Activated T-cell treated with anti-CD3 and anti-CD28 coated beads, Interleukin-2, amount 50 U/mL, for 72 hours (primary cell): ENCODE measurements around the gene BLCAP. TPM values are rescaled to one million over a fixed set of nuclear protein-coding genes. Genes with fewer than 3 reads are reported as not detected.

ENCODE experiments used
- ATAC-seq, 2 donors: fragments of 150-1000 bp; cut with Tn5 transposase; replicated peaks in 1 of 2; 2 replicates each; pipeline ENCODE4 v1.10.0; 2021; ENCODE audit warnings: moderate library complexity in 2 of 2, mild to moderate bottlenecking in 1 of 2
- DNase-seq, 2 donors: peaks; one replicate each; pipeline ENCODE4 v3.0.0; 2021 to 2022; ENCODE audit warnings: mixed read lengths in 1 of 2
- H3K27ac Mint-ChIP-seq: one replicate; pipeline ENCODE4 v1.8.0; 2022; ENCODE audit warnings: mild to moderate bottlenecking, moderate library complexity, mixed read lengths
- H3K27me3 Mint-ChIP-seq: one replicate; pipeline ENCODE4 v1.8.0; 2022; ENCODE audit warnings: low read depth, mixed read lengths
- H3K36me3 Mint-ChIP-seq, 2 donors: one replicate each; pipeline ENCODE4 v1.8.0; 2022; ENCODE audit warnings: mixed read lengths in 2 of 2, mild to moderate bottlenecking in 1 of 2; ENCODE audit not compliant: insufficient read depth in 2 of 2
- H3K4me1 Mint-ChIP-seq: one replicate; pipeline ENCODE4 v1.8.0; 2022; ENCODE audit warnings: low read depth, mixed read lengths
- H3K4me3 Mint-ChIP-seq, 2 donors: one replicate each; pipeline ENCODE4 v1.8.0; 2022; ENCODE audit warnings: mild to moderate bottlenecking in 2 of 2, mixed read lengths in 2 of 2, moderate library complexity in 2 of 2
- H3K9me3 Mint-ChIP-seq, 2 donors: one replicate each; pipeline ENCODE4 v1.8.0; 2022; ENCODE audit warnings: mixed read lengths in 2 of 2
- total RNA-seq, 2 donors: library from RNA; stranded (reverse); gene quantifications; one replicate each; pipeline ENCODE4 v1.2.3, GENCODE V29; 2022

The BLCAP gene
- total RNA-seq, 2 donors from 2014 or later, result 35.5 to 39.2 TPM

- Mint-ChIP-seq H3K27me3 (no peaks in the 10 kb centered on the region), H3K4me3 (no peak overlapping the region), H3K9me3 (no peaks in the 10 kb centered on the region), H3K36me3 (peaks cover 1 to 3% of the 10 kb centered on the region in 2 donors), H3K27ac (no peak overlapping the region), H3K4me1 (peaks cover 47% of the 10 kb centered on the region)
- DNase-seq, result no peak
- no peak for ATAC-seq
Observed at GRCh38 chr20:37523012-37523391, 4.7 kb downstream of the BLCAP start.

- no peak for ATAC-seq
- DNase-seq, result no peak
- no peaks in the 10 kb centered on the region for H3K9me3 Mint-ChIP-seq
- H3K4me3 Mint-ChIP-seq, result no peak overlapping the region
- peaks cover 0 to 4% of the 10 kb centered on the region in 2 donors for H3K36me3 Mint-ChIP-seq
- H3K4me1 Mint-ChIP-seq, result peaks cover 47% of the 10 kb centered on the region
- no peaks in the 10 kb centered on the region for H3K27me3 Mint-ChIP-seq
- no peak overlapping the region for H3K27ac Mint-ChIP-seq
Observed at GRCh38 chr20:37522260-37523011, 5.2 kb downstream of the BLCAP start.

GRCh38 chr20:37521061-37521771, 6.5 kb downstream of the BLCAP start, which contains the start of gene NNAT:
Gene NNAT, plus strand, starts transcription at chr20:37521250. Its CDS starts 82 bp downstream, at chr20:37521332.
- Mint-ChIP-seq H3K27ac (no peak within 1 kb of the TSS), H3K4me1 (peaks cover 47% of the 10 kb centered on the region), H3K4me3 (peak within 1 kb of the TSS; percentile 73 to 79), H3K36me3 (peaks cover 0 to 4% of the 10 kb centered on the region in 2 donors), H3K27me3 (no peaks in the 10 kb centered on the region), H3K9me3 (no peaks in the 10 kb centered on the region)
- DNase-seq, result peak; percentile 17 to 26
- ATAC-seq, result peak in 1 of 2 donors; percentile 41

GRCh38 chr20:37520419-37520955, 7.2 kb downstream of the BLCAP start:
- Mint-ChIP-seq H3K4me3 (peak overlapping the region; percentile 73 to 79), H3K36me3 (peaks cover 0 to 4% of the 10 kb centered on the region in 2 donors), H3K27me3 (no peaks in the 10 kb centered on the region)

GRCh38 chr20:37519508-37520418, 7.9 kb downstream of the BLCAP start:
- no peaks in the 10 kb centered on the region for H3K27me3 Mint-ChIP-seq
- DNase-seq (no peak), ATAC-seq (no peak)
- H3K27ac Mint-ChIP-seq, result no peak overlapping the region
- H3K36me3 Mint-ChIP-seq, result peaks cover 0 to 4% of the 10 kb centered on the region in 2 donors
- no peaks in the 10 kb centered on the region for H3K9me3 Mint-ChIP-seq
- peak overlapping the region in 1 of 2 donors; percentile 79 for H3K4me3 Mint-ChIP-seq
- H3K4me1 Mint-ChIP-seq, result peaks cover 34% of the 10 kb centered on the region

More at GRCh38 chr20:37520419-37520955, 7.2 kb downstream of the BLCAP start:
- peak in 1 of 2 donors; percentile 27 for ATAC-seq
- Mint-ChIP-seq H3K9me3 (no peaks in the 10 kb centered on the region), H3K27ac (no peak overlapping the region), H3K4me1 (peaks cover 41% of the 10 kb centered on the region)
- no peak for DNase-seq

GRCh38 chr20:37518606-37519507, 8.8 kb downstream of the BLCAP start:
- no peak overlapping the region for H3K27ac Mint-ChIP-seq
- H3K4me3 Mint-ChIP-seq, result no peak overlapping the region
- H3K27me3 Mint-ChIP-seq, result no peaks in the 10 kb centered on the region

GRCh38 chr20:37518059-37518458, 9.6 kb downstream of the BLCAP start:
- Mint-ChIP-seq H3K27ac (no peak overlapping the region), H3K4me1 (peaks cover 21% of the 10 kb centered on the region), H3K27me3 (no peaks in the 10 kb centered on the region), H3K36me3 (peaks cover 0 to 4% of the 10 kb centered on the region in 2 donors), H3K9me3 (no peaks in the 10 kb centered on the region), H3K4me3 (no peak overlapping the region)
- DNase-seq (no peak), ATAC-seq (no peak)

More at GRCh38 chr20:37518606-37519507, 8.8 kb downstream of the BLCAP start:
- H3K4me1 Mint-ChIP-seq, result peaks cover 26% of the 10 kb centered on the region
- ATAC-seq (no peak), DNase-seq (no peak)
- no peaks in the 10 kb centered on the region for H3K9me3 Mint-ChIP-seq
- H3K36me3 Mint-ChIP-seq, result peaks cover 0 to 4% of the 10 kb centered on the region in 2 donors

- no peak overlapping the region for H3K4me3 Mint-ChIP-seq
- no peak for DNase-seq
- peaks cover 0 to 4% of the 10 kb centered on the region in 2 donors for H3K36me3 Mint-ChIP-seq
- no peak for ATAC-seq
- no peaks in the 10 kb centered on the region for H3K9me3 Mint-ChIP-seq
- H3K4me1 Mint-ChIP-seq, result peaks cover 21% of the 10 kb centered on the region
- no peak overlapping the region for H3K27ac Mint-ChIP-seq
- no peaks in the 10 kb centered on the region for H3K27me3 Mint-ChIP-seq
Observed at GRCh38 chr20:37516811-37517750, 10.6 kb downstream of the BLCAP start.

- Mint-ChIP-seq H3K9me3 (no peaks in the 10 kb centered on the region), H3K36me3 (peaks cover 0 to 1% of the 10 kb centered on the region in 2 donors), H3K27me3 (no peaks in the 10 kb centered on the region), H3K27ac (no peak overlapping the region), H3K4me1 (peaks cover 15% of the 10 kb centered on the region), H3K4me3 (no peak overlapping the region)
- ATAC-seq (no peak), DNase-seq (no peak)
Observed at GRCh38 chr20:37515876-37516275, 11.8 kb downstream of the BLCAP start.

GRCh38 chr20:37513779-37514359, 13.8 kb downstream of the BLCAP start:
- Mint-ChIP-seq H3K27ac (no peak overlapping the region), H3K9me3 (no peaks in the 10 kb centered on the region), H3K36me3 (peaks cover 0 to 1% of the 10 kb centered on the region in 2 donors), H3K4me1 (peaks cover 8% of the 10 kb centered on the region), H3K27me3 (no peaks in the 10 kb centered on the region), H3K4me3 (no peak overlapping the region)
- no peak for ATAC-seq
- DNase-seq, result no peak
